ENCODE measurements around the gene CDC16.

Gene CDC16

DNA sequence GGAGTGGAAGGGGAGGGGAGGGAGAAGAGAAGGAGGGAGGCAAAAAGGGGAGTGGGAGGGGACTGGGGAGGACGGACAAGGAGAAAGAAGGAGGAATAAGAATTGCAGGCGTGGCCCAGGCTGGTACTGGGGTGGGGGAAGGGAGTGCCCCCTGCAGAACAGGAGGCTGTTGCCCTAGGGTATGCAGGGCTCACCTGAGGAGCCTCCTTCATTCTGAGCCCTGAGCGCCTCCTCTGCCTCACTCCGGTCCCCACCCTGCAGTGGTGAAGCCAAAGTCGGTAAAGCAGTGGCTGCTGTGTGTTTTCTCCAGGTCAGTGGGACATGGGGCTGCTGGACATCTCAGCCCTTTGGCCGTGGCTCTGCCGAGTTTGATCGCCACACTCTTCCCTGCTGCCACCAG lies 9.1 kb upstream of the CDC16 start:
- TF ChIP-seq, protein P1, sequence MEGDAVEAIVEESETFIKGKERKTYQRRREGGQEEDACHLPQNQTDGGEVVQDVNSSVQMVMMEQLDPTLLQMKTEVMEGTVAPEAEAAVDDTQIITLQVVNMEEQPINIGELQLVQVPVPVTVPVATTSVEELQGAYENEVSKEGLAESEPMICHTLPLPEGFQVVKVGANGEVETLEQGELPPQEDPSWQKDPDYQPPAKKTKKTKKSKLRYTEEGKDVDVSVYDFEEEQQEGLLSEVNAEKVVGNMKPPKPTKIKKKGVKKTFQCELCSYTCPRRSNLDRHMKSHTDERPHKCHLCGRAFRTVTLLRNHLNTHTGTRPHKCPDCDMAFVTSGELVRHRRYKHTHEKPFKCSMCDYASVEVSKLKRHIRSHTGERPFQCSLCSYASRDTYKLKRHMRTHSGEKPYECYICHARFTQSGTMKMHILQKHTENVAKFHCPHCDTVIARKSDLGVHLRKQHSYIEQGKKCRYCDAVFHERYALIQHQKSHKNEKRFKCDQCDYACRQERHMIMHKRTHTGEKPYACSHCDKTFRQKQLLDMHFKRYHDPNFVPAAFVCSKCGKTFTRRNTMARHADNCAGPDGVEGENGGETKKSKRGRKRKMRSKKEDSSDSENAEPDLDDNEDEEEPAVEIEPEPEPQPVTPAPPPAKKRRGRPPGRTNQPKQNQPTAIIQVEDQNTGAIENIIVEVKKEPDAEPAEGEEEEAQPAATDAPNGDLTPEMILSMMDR (IDR thresholded peaks at IDR 0.05; ENCODE audit: low read depth, low read length, missing control alignments) = no peak
- no peak overlapping the region for H3K4me3 ChIP-seq (ENCODE audit: low read depth, low read length)
- DNase-seq (ENCODE audit: low read depth) = no peak
- in situ Hi-C loops (cut with HindIII; ENCODE audit: low sequenced_read_pairs) = no loop called here

DNA sequence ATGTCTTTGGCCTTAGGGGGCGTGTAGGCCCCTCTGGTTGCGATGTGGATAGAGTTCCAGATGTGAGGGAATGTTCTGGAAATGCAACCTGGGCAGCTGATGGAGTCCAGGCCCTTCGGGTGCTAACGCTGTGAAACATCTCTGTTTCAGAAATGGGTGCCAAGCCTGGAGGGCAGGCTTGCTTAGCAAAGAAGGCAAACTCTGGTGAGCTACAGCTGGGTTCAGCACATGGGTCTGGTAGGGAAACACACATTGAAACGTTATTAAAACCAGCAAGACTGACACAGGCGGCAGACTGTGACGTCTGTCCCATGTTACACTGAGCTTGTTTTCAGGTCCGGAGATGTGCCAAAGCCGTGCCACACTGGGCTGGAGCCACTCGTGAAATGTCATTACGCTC lies 8.6 kb upstream of the CDC16 start:
- DNase-seq (ENCODE audit: low read depth) = no peak
- no peak overlapping the region for H3K4me3 ChIP-seq (ENCODE audit: low read depth, low read length)
- TF ChIP-seq, protein P1 (IDR thresholded peaks at IDR 0.05; ENCODE audit: low read depth, low read length, missing control alignments) = no peak
- in situ Hi-C loops (cut with HindIII; ENCODE audit: low sequenced_read_pairs) = no loop called here

DNA sequence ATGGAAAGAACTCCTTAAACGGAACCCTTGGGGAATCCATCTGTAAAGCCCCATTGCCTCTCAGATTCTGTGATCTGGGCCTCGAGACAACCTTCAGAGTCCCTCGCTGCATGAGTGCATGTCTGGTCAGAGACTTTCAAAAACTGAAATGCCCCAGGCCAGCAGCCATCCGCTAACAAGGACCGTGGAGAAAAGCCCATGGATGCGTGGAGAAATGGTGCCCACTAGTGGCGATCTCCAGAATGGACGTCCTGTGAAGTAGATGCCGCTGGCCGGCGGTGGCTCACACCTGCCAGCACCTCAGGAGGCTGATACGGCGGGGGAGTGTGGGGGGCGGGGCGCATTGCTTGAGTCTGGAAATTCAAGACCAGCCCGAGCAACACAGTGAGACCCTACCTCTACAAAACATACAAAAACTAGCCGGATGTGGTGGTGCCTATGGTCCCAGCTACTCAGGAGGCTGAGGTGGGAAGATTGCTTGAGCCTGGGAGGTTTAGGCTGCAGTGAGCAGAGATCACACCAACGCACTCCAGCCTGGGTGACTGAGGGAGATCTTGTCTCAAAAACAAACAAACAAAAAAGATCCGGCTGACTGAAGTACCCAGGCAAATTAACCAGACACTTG lies 7.9 kb upstream of the CDC16 start:
- H3K4me3 ChIP-seq (ENCODE audit: low read depth, low read length) = no peak overlapping the region
- TF ChIP-seq, protein P1 (IDR thresholded peaks at IDR 0.05; ENCODE audit: low read depth, low read length, missing control alignments) = peak; percentile 92
- DNase-seq (ENCODE audit: low read depth) = peak; percentile 70
- in situ Hi-C loops (cut with HindIII; ENCODE audit: low sequenced_read_pairs) = no loop called here

DNA sequence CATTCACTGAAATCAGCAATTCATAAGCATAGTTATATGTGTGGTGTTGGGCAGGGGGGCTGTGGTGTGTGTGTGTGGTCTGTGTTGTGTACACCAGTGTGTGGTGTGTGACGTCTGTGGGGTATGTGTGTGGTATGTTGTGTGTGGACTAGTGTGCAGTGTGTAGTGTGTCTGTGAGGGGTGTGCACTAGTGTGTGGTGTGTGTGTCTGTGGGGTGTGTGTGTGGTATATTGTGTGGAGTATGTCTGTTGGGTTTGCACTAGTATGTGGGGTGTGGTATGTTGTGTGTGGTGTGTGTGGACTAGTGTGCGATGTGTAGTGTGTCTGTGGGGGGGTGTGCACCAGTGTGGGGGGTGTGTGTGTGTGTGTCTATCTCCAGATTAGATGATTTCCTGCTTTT lies 7.2 kb upstream of the CDC16 start:
- TF ChIP-seq, protein P1 (IDR thresholded peaks at IDR 0.05; ENCODE audit: low read depth, low read length, missing control alignments) = no peak
- in situ Hi-C loops (cut with HindIII; ENCODE audit: low sequenced_read_pairs) = no loop called here
- no peak overlapping the region for H3K4me3 ChIP-seq (ENCODE audit: low read depth, low read length)
- no peak for DNase-seq (ENCODE audit: low read depth)

DNA sequence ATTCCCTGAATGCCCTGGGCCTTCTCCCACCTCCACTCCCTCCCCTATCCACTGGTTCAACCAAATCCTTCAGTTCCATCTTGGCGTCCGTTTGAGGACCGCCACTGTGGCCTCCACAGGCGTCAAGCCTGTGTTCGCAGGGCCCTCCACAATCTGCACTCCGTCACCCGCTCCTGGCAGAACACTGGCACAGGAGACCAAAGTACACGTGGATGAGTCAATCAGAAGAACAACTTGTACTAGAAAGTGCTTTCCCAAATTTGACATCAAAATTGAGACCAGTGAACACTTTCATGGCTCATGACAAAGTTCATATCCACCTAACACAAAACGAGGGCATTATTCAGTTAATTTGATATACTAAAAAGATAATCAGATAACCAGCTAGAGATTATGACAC lies 6.5 kb upstream of the CDC16 start:
- TF ChIP-seq, protein P1 (IDR thresholded peaks at IDR 0.05; ENCODE audit: low read depth, low read length, missing control alignments) = no peak
- H3K4me3 ChIP-seq (ENCODE audit: low read depth, low read length) = no peak overlapping the region
- in situ Hi-C loops (cut with HindIII; ENCODE audit: low sequenced_read_pairs) = no loop called here
- DNase-seq (ENCODE audit: low read depth) = no peak

DNA sequence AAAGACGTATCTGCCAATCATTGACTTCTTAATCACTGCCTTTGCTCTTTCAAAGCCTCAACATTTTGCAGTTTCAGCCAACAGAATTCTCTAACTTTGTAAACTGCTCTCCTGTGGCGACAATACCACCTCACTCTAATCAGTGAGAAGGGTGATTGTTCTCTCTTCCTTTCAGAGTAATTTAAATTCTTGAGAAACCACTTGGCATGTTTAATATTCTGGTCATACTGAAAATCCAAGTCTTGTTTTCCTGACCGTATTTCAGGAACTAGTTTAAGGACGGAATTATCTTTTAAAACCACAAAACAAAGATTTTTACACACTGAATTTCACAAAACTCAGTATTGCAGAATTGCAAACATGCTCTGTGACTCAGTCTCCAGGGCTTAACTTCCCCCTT lies 5.2 kb upstream of the CDC16 start:
- TF ChIP-seq, protein P1 (IDR thresholded peaks at IDR 0.05; ENCODE audit: low read depth, low read length, missing control alignments) = no peak
- in situ Hi-C loops (cut with HindIII; ENCODE audit: low sequenced_read_pairs) = no loop called here
- peak; percentile 28 for DNase-seq (ENCODE audit: low read depth)
- no peak overlapping the region for H3K4me3 ChIP-seq (ENCODE audit: low read depth, low read length)

Measured in astrocyte of the cerebellum (primary cell).